H1 (cell line): ENCODE measurements around the gene GPR34. TPM values are rescaled to one million over a fixed set of nuclear protein-coding genes. Genes with fewer than 3 reads are reported as not detected.

Experiments
- CTCF ChIA-PET: fragments of 300-600 bp; sonication (Branson Sonifier 250); formaldehyde crosslinking; loops from one replicate; lab custom pipeline; 2021; ENCODE audit not compliant: partially characterized antibody; lab: Charles Lee
- POLR2A ChIA-PET: fragments of 300-600 bp; sonication (Branson Sonifier 250); formaldehyde crosslinking; loops from one replicate; lab custom pipeline; 2021; ENCODE audit warnings: inconsistent platforms; ENCODE audit not compliant: partially characterized antibody; lab: Charles Lee
- DNase-seq, 2 experiments: peaks; one replicate each; pipeline versions ENCODE4 v3.0.0 to v3.0.0-alpha.2; 2010 to 2022; ENCODE audit warnings: low spot score in 2 of 2, low read depth in 1 of 2, mixed read lengths in 1 of 2
- FAIRE-seq: peaks from 2 replicates; lab custom pipeline; 2011; peaks lifted over from hg19 to GRCh38; lab: Jason Lieb, UNC
- H2AFZ ChIP-seq: 2 replicates; pipeline ENCODE4 v1.8.1; 2012; ENCODE audit warnings: low read length, inconsistent platforms
- H2AK5ac ChIP-seq: 2 replicates; pipeline ENCODE4 v1.6.1; 2013; ENCODE audit warnings: low read depth, low read length
- H2BK120ac ChIP-seq: replicated peaks from 2 replicates; pipeline ENCODE3; 2013; ENCODE audit warnings: low read depth, low read length, inconsistent platforms
- H2BK12ac ChIP-seq: 2 replicates; pipeline ENCODE4 v1.6.1; 2013; ENCODE audit warnings: low read depth, low read length
- H2BK15ac ChIP-seq: 2 replicates; pipeline ENCODE4 v1.6.1; 2013; ENCODE audit warnings: low read length
- H2BK20ac ChIP-seq: 2 replicates; pipeline ENCODE4 v1.6.1; 2013; ENCODE audit warnings: low read length
- H2BK5ac ChIP-seq: 2 replicates; pipeline ENCODE4 v1.6.1; 2013; ENCODE audit warnings: low read depth, low read length
- H3K14ac ChIP-seq: 2 replicates; pipeline ENCODE4 v1.6.1; 2013; ENCODE audit warnings: inconsistent platforms; ENCODE audit not compliant: insufficient read length
- H3K18ac ChIP-seq: 2 replicates; pipeline ENCODE4 v1.6.1; 2013; ENCODE audit warnings: low read length; ENCODE audit errors: extremely low read depth
- H3K23ac ChIP-seq: 2 replicates; pipeline ENCODE4 v1.6.1; 2013; ENCODE audit warnings: inconsistent platforms; ENCODE audit not compliant: insufficient read length
- H3K23me2 ChIP-seq: 2 replicates; pipeline ENCODE4 v1.6.1; 2013; ENCODE audit warnings: low read depth, low read length
- H3K27ac ChIP-seq: 2 replicates; pipeline ENCODE4 v1.6.1; 2011; ENCODE audit warnings: low read depth, low read length, inconsistent platforms
- H3K27me3 ChIP-seq, 4 experiments: replicated peaks in 1 of 4; 1 replicate in 1 of 4; 2 replicates in 3 of 4; pipeline versions ENCODE4 v1.6.1 to v1.8.1; 2011 to 2013; ENCODE audit warnings: low read length in 3 of 4, mild to moderate bottlenecking in 3 of 4, inconsistent platforms in 2 of 4, mixed read lengths in 2 of 4, moderate library complexity in 1 of 4; ENCODE audit not compliant: control insufficient read depth in 3 of 4, insufficient read depth in 3 of 4; ENCODE audit errors: extremely low read depth in 1 of 4
- H3K36me3 ChIP-seq, 4 experiments: 2 replicates each; pipeline versions ENCODE4 v1.6.1 to v1.8.1; 2011 to 2013; ENCODE audit warnings: mild to moderate bottlenecking in 4 of 4, low read length in 3 of 4, moderate library complexity in 2 of 4, control low read depth in 1 of 4, inconsistent platforms in 1 of 4; ENCODE audit not compliant: insufficient read depth in 4 of 4, control insufficient read depth in 2 of 4
- H3K4ac ChIP-seq: replicated peaks from 2 replicates; pipeline ENCODE3; 2013; ENCODE audit warnings: low read length, low read depth, mixed read lengths, inconsistent platforms; ENCODE audit not compliant: insufficient read length
- H3K4me1 ChIP-seq, 4 experiments: replicated peaks in 1 of 4; 1 replicate in 1 of 4; 2 replicates in 3 of 4; pipeline versions ENCODE4 v1.6.1 to v1.8.1; 2011 to 2013; ENCODE audit warnings: low read length in 3 of 4, inconsistent platforms in 2 of 4, mixed read lengths in 1 of 4; ENCODE audit not compliant: insufficient read depth in 4 of 4, control insufficient read depth in 3 of 4
- H3K4me2 ChIP-seq, 2 experiments: 2 replicates each; pipeline versions ENCODE4 v1.6.1 to v1.8.1; 2011 to 2013; ENCODE audit warnings: low read depth in 2 of 2, low read length in 2 of 2, control low read depth in 1 of 2, inconsistent platforms in 1 of 2, mild to moderate bottlenecking in 1 of 2; ENCODE audit not compliant: insufficient read depth in 1 of 2
- H3K4me3 ChIP-seq, 4 experiments: fragments of 200-600, 300-600 bp in 1 of 4; sonication (generic), shearing (Covaris generic), sonication (Bioruptor Twin) in 1 of 4; 2 replicates each; pipeline versions ENCODE4 v1.5.1 to v1.8.1; 2011 to 2016; ENCODE audit warnings: low read length in 4 of 4, low read depth in 3 of 4, control low read depth in 2 of 4, inconsistent platforms in 2 of 4, mild to moderate bottlenecking in 2 of 4, mixed read lengths in 1 of 4, moderate library complexity in 1 of 4; ENCODE audit not compliant: insufficient read depth in 2 of 4; ENCODE audit errors: extremely low read depth in 1 of 4
- H3K56ac ChIP-seq: replicated peaks from 2 replicates; pipeline ENCODE3; 2013; ENCODE audit warnings: low read depth, mild to moderate bottlenecking, mixed read lengths, low read length, inconsistent platforms; ENCODE audit not compliant: insufficient read length
- H3K79me1 ChIP-seq: 2 replicates; pipeline ENCODE4 v1.6.1; 2013; ENCODE audit warnings: low read depth, low read length, control low read depth
- H3K79me2 ChIP-seq, 2 experiments: 2 replicates each; pipeline versions ENCODE4 v1.6.1 to v1.8.1; 2012 to 2013; ENCODE audit warnings: low read length in 2 of 2, mild to moderate bottlenecking in 2 of 2, inconsistent platforms in 1 of 2; ENCODE audit not compliant: insufficient read depth in 2 of 2, control insufficient read depth in 1 of 2
- H3K9ac ChIP-seq, 4 experiments: replicated peaks in 1 of 4; 1 replicate in 1 of 4; 2 replicates in 3 of 4; pipeline versions ENCODE4 v1.6.1 to v1.8.1; 2011 to 2013; ENCODE audit warnings: low read depth in 3 of 4, low read length in 3 of 4, control low read depth in 2 of 4, mild to moderate bottlenecking in 2 of 4, moderate library complexity in 2 of 4, inconsistent platforms in 1 of 4; ENCODE audit errors: extremely low read depth in 1 of 4
- H3K9me3 ChIP-seq, 2 experiments: 2 replicates each; pipeline versions ENCODE4 v1.6.1 to v1.8.1; 2012 to 2013; ENCODE audit warnings: mild to moderate bottlenecking in 2 of 2, moderate library complexity in 2 of 2, control low read depth in 1 of 2, inconsistent platforms in 1 of 2, low read depth in 1 of 2, low read length in 1 of 2, mixed read lengths in 1 of 2; ENCODE audit not compliant: insufficient read depth in 2 of 2
- H4K20me1 ChIP-seq, 2 experiments: replicated peaks in 1 of 2; 2 replicates each; pipeline versions ENCODE3 to v1.8.1; 2011 to 2013; ENCODE audit warnings: inconsistent platforms in 2 of 2, low read length in 2 of 2, mild to moderate bottlenecking in 1 of 2; ENCODE audit not compliant: insufficient read depth in 2 of 2, control insufficient read depth in 1 of 2
- H4K5ac ChIP-seq: 2 replicates; pipeline ENCODE4 v1.6.1; 2013; ENCODE audit warnings: low read length, low read depth, mixed read lengths, inconsistent platforms; ENCODE audit not compliant: insufficient read length
- H4K8ac ChIP-seq: 2 replicates; pipeline ENCODE4 v1.8.0; 2013; ENCODE audit warnings: mild to moderate bottlenecking, moderate library complexity, low read length, inconsistent platforms; ENCODE audit not compliant: insufficient read depth; ENCODE audit errors: extremely low read depth
- H4K91ac ChIP-seq: replicated peaks from 2 replicates; pipeline ENCODE3; 2013; ENCODE audit warnings: low read length, mixed read lengths, inconsistent platforms; ENCODE audit not compliant: insufficient read length
- BRCA1 ChIP-seq: IDR thresholded peaks from 2 replicates; pipeline ENCODE4 v1.6.1; 2012; ENCODE audit warnings: low read depth, low read length, improper control_type of control experiment
- CBX8 ChIP-seq: fragments of 300-800, 300-1000 bp; sonication (generic); IDR thresholded peaks from 2 replicates; pipeline ENCODE4 v1.7.1; 2016; ENCODE audit warnings: low read depth, low read length, borderline replicate concordance
- CEBPB ChIP-seq: IDR thresholded peaks from 2 replicates; pipeline ENCODE4 v1.6.1; 2012; ENCODE audit warnings: low read depth, low read length
- CTCF ChIP-seq, 3 experiments: IDR thresholded peaks; 1 replicate in 2 of 3; 2 replicates in 1 of 3; pipeline versions ENCODE4 v1.5.1 to v1.6.1; 2011; ENCODE audit warnings: low read length in 3 of 3, mild to moderate bottlenecking in 3 of 3, inconsistent platforms in 2 of 3, low read depth in 1 of 3, moderate library complexity in 1 of 3; ENCODE audit not compliant: insufficient read depth in 1 of 3; ENCODE audit errors: control extremely low read depth in 1 of 3
- FOSL1 ChIP-seq: IDR thresholded peaks from 2 replicates; pipeline ENCODE4 v1.6.1; 2011; ENCODE audit warnings: mild to moderate bottlenecking, low read depth, low read length, moderate library complexity; ENCODE audit not compliant: insufficient read depth
- GABPA ChIP-seq: IDR thresholded peaks from 2 replicates; pipeline ENCODE4 v1.6.1; 2011; ENCODE audit warnings: mild to moderate bottlenecking, low read length, moderate library complexity, borderline replicate concordance; ENCODE audit not compliant: insufficient read depth
- GTF2F1 ChIP-seq: IDR thresholded peaks from 2 replicates; pipeline ENCODE4 v1.6.1; 2012; ENCODE audit warnings: low read depth, low read length, improper control_type of control experiment, borderline replicate concordance
- KDM1A ChIP-seq: fragments of 200-600, 300-600 bp; sonication (generic); IDR thresholded peaks from 2 replicates; pipeline ENCODE4 v1.7.1; 2016; ENCODE audit warnings: mild to moderate bottlenecking, low read length, borderline replicate concordance
- PHF8 ChIP-seq: fragments of 200-600 bp; sonication (generic); conservative IDR thresholded peaks from 2 replicates; pipeline ENCODE4 v1.7.1; 2012; ENCODE audit warnings: low read depth, mild to moderate bottlenecking, inconsistent platforms, low read length, moderate library complexity
- RNF2 ChIP-seq: fragments of 200-900, 300-1000 bp; sonication (generic); IDR thresholded peaks from 2 replicates; pipeline ENCODE4 v1.7.1; 2016; ENCODE audit warnings: borderline replicate concordance, low read depth, mild to moderate bottlenecking, antibody characterized with exemption, low read length; ENCODE audit not compliant: poor library complexity, severe bottlenecking; ENCODE audit errors: missing control alignments
- TCF12 ChIP-seq: IDR thresholded peaks from 2 replicates; pipeline ENCODE4 v1.6.1; 2011; ENCODE audit warnings: low read depth, mild to moderate bottlenecking, low read length
- YY1 ChIP-seq: IDR thresholded peaks from 2 replicates; pipeline ENCODE4 v1.6.1; 2011; ENCODE audit warnings: low read depth, mild to moderate bottlenecking, low read length
- WGBS, 2 experiments: shearing (Covaris generic) in 1 of 2; methylation state at CpG; one replicate each; pipeline versions ENCODE4 v1.1.6 to v1.1.7; 2013 to 2015; ENCODE audit warnings: low lambda C conversion rate in 2 of 2, mixed read lengths in 2 of 2, inconsistent platforms in 1 of 2, low coverage in 1 of 2, missing lambda C conversion rate in 1 of 2; ENCODE audit not compliant: insufficient replicate concordance in 2 of 2, insufficient coverage in 1 of 2, insufficient read length in 1 of 2; ENCODE audit errors: extremely low coverage in 1 of 2, missing lambda C conversion rate in 1 of 2; 5-methylcytosine and 5-hydroxymethylcytosine counted together
- polyA plus RNA-seq, 7 experiments: library from polyadenylated mRNA; depleted of rRNA in 3 of 7; stranded (reverse) in 5 of 7; unstranded in 2 of 7; fragments of >200 nt in 5 of 7; fragments of 200-250 nt in 2 of 7; gene quantifications; 1 replicate in 5 of 7; 2 replicates in 1 of 7; 4 replicates in 1 of 7; pipeline versions ENCODE4 v1.2.1 to v1.2.3, GENCODE V29; 2011 to 2013; ENCODE audit warnings: missing spikeins in 2 of 7, mixed read lengths in 2 of 7
- total RNA-seq: library from RNA; stranded (reverse); fragmentation: NEBNext Ultra II Directional; extraction: Animal tissue kit (Norgen Biotek cat#: 25700); gene quantifications from 2 replicates; pipeline ENCODE4 v1.2.1, GENCODE V29; 2021

The GPR34 gene
- total and polyA plus RNA-seq, 2 of the 8 experiments (the other 6 are each of a cell fraction or from before 2014, with no cell fraction given): not detected

GRCh38 chrX:41655631-41656030, 33.1 kb upstream of the GPR34 start:
- no peak overlapping the region for H3K14ac ChIP-seq
- ChIA-PET CTCF (no interaction called here), POLR2A (no interaction called here)
- H3K4me2 ChIP-seq: no peak overlapping the region
- no peaks in the 10 kb centered on the region for H3K23me2 ChIP-seq
- H2AFZ ChIP-seq: no peak overlapping the region
- H3K4me1 ChIP-seq: no peaks in the 10 kb centered on the region
- H3K79me2 ChIP-seq: no peaks in the 10 kb centered on the region
- 100% methylated on average over 1 of the region's 4 CpGs; no CpG with 5 or more reads in 1 of the 2 experiments for WGBS, 2 experiments
- H3K4me3 ChIP-seq: no peak overlapping the region
- H3K9ac ChIP-seq: no peak overlapping the region
- no peaks in the 10 kb centered on the region for H3K79me1 ChIP-seq
- no peaks in the 10 kb centered on the region for H3K9me3 ChIP-seq
- FAIRE-seq (no peak), DNase-seq (no peak)
- H3K23ac ChIP-seq: no peak overlapping the region
- H2BK20ac ChIP-seq: no peak overlapping the region
- H4K20me1 ChIP-seq: no peaks in the 10 kb centered on the region
- H2BK12ac ChIP-seq: no peak overlapping the region
- no peak overlapping the region for H3K27ac ChIP-seq
- no peak overlapping the region for H2BK120ac ChIP-seq
- no peak overlapping the region for H3K4ac ChIP-seq
- no peak overlapping the region for H4K8ac ChIP-seq
- H2AK5ac ChIP-seq: no peak overlapping the region
- no peak overlapping the region for H4K5ac ChIP-seq
- no peak overlapping the region for H4K91ac ChIP-seq
- H3K18ac ChIP-seq: no peak overlapping the region
- no peak overlapping the region for H2BK5ac ChIP-seq
- peaks cover 0 to 8% (median 4%) of the 10 kb centered on the region in 4 experiments; a peak in 5 of 8 replicates for H3K36me3 ChIP-seq
- H3K27me3 ChIP-seq: no peaks in the 10 kb centered on the region
- H2BK15ac ChIP-seq: no peak overlapping the region
- H3K56ac ChIP-seq: no peak overlapping the region
- TF ChIP-seq CTCF (IDR thresholded peaks at IDR 0.05; ENCODE audit: control extremely low read depth in 1 of 3, insufficient read depth in 1 of 3, low read depth in 1 of 3, low read length in 3 of 3) (no peak), TCF12 (no peak), GABPA (no peak), FOSL1 (no peak), CEBPB (no peak), BRCA1 (no peak), RNF2 (no peak), PHF8 (no peak), KDM1A (no peak), YY1 (no peak), GTF2F1 (no peak), CBX8 (no peak)
